Panc1 (cell line): Measurements from ENCODE around the gene CD58.

Source experiments
- POLR2AphosphoS5 ChIP-seq: IDR thresholded peaks from 2 replicates; pipeline ENCODE4 v1.6.1; 2012; ENCODE audit warnings: mild to moderate bottlenecking, low read depth, low read length, moderate library complexity
- TCF7L2 ChIP-seq: IDR thresholded peaks from 2 replicates; pipeline ENCODE4 v1.6.1; 2011; ENCODE audit warnings: mild to moderate bottlenecking, low read depth, low read length, inconsistent platforms
- TF ChIP-seq, protein P1 (sequence below): fragments of 450-650 bp; IDR thresholded peaks from 2 replicates; pipeline ENCODE4 v1.5.1; 2017; ENCODE audit warnings: mild to moderate bottlenecking
- TF ChIP-seq, protein P2 (sequence below), 2 experiments: IDR thresholded peaks; 2 replicates each; pipeline ENCODE4 v1.6.1; 2011 to 2012; ENCODE audit warnings: low read depth in 2 of 2, control low read depth in 1 of 2, low read length in 1 of 2, mild to moderate bottlenecking in 1 of 2, moderate library complexity in 1 of 2; ENCODE audit not compliant: insufficient read depth in 1 of 2

DNA sequence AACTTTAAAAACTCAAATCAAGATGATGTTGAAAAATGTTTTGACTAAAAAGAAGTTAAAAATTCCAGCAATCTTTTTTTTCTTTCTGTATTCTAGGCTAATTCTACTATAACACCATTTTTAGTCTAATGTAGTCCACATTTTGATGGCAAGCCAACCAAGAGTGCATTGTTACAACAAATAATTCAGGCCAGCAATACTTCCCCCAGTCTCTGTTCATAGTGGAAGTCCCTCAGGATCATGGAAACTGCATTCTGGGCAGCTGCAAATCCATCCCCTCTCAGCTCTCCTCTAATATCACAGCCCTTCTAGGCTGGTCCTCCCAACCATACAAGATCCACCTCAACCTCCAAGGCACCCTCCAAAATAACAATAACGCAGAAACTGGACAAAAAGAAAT, 7.8 kb upstream of the CD58 start:
- TF ChIP-seq POLR2AphosphoS5 (no peak), TCF7L2 (no peak)
- TF ChIP-seq, protein P1, sequence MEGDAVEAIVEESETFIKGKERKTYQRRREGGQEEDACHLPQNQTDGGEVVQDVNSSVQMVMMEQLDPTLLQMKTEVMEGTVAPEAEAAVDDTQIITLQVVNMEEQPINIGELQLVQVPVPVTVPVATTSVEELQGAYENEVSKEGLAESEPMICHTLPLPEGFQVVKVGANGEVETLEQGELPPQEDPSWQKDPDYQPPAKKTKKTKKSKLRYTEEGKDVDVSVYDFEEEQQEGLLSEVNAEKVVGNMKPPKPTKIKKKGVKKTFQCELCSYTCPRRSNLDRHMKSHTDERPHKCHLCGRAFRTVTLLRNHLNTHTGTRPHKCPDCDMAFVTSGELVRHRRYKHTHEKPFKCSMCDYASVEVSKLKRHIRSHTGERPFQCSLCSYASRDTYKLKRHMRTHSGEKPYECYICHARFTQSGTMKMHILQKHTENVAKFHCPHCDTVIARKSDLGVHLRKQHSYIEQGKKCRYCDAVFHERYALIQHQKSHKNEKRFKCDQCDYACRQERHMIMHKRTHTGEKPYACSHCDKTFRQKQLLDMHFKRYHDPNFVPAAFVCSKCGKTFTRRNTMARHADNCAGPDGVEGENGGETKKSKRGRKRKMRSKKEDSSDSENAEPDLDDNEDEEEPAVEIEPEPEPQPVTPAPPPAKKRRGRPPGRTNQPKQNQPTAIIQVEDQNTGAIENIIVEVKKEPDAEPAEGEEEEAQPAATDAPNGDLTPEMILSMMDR = no peak
- TF ChIP-seq, protein P2, sequence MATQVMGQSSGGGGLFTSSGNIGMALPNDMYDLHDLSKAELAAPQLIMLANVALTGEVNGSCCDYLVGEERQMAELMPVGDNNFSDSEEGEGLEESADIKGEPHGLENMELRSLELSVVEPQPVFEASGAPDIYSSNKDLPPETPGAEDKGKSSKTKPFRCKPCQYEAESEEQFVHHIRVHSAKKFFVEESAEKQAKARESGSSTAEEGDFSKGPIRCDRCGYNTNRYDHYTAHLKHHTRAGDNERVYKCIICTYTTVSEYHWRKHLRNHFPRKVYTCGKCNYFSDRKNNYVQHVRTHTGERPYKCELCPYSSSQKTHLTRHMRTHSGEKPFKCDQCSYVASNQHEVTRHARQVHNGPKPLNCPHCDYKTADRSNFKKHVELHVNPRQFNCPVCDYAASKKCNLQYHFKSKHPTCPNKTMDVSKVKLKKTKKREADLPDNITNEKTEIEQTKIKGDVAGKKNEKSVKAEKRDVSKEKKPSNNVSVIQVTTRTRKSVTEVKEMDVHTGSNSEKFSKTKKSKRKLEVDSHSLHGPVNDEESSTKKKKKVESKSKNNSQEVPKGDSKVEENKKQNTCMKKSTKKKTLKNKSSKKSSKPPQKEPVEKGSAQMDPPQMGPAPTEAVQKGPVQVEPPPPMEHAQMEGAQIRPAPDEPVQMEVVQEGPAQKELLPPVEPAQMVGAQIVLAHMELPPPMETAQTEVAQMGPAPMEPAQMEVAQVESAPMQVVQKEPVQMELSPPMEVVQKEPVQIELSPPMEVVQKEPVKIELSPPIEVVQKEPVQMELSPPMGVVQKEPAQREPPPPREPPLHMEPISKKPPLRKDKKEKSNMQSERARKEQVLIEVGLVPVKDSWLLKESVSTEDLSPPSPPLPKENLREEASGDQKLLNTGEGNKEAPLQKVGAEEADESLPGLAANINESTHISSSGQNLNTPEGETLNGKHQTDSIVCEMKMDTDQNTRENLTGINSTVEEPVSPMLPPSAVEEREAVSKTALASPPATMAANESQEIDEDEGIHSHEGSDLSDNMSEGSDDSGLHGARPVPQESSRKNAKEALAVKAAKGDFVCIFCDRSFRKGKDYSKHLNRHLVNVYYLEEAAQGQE (IDR thresholded peaks at IDR 0.05; ENCODE audit: insufficient read depth in 1 of 2, low read depth in 2 of 2, low read length in 1 of 2) = no peak
